HG03354 (cell line): ENCODE data around the gene GALE.
"Not testable (repeated sequence)": the region's sequence is repeated elsewhere in the genome, so short reads cannot be mapped to it uniquely, and the experiment has no call there.

Experiments used
- ATAC-seq: cut with Tn5 transposase; IDR thresholded peaks from one replicate; pipeline ENCODE4 v1.9.1; 2021; ENCODE audit warnings: mild to moderate bottlenecking; ENCODE audit not compliant: unreplicated experiment, poor library complexity, severe bottlenecking

GALE gene

DNA sequence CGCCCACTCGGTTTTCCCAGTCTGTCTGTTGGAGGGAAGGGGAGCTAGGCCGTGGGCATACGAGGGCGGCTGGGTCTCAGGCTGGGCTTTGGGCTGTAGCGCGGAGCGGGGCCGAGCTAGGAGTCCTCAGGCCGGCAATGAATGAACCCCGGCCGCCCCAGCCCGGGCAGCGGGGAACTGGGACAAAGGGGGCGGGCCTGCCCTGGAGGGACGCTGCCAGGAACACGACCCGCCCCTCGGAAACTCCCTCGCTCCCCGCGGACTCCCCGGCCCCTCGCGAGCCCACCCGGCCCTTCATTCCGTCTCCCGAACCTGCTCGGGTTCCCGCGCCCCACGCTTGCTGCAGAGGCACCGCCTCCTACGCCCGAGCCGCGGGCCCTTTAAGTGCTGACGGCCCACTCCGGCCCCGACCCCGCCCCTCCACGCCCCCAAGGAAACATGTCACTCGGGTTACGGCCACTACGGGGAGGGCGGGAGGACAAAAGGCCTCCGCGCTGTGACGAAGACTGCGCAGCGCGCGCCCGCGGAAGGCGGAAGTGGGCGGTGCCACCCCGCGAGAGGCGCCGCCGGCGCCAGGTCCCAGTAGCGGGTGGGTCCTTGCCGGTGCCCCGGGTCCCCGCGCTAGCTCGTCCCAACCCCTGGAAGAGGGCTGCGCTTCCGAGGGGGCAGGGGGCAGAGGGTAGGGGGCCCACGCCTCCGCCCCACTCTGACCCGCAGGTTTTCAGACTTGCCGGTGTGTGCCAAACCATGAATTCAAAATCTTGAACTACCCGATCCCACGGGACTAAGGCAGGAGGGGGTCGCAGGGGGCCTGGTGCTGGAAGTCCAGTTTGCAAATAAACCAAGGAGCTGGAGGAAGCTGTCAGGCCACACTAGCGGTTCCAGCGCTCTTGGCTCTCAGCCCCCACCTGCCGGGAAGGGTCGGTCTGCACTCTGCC, at the start of gene GALE:
Gene GALE, minus strand, starts transcription at position 355 of the 938 bp plus-strand sequence. CDS start 1,747 bp downstream, outside the sequence.
- ATAC-seq: peak; percentile 77

- no peak for ATAC-seq
Measured at GRCh38 chr1:23848673-23849616, 48.4 kb upstream of the GALE start.

DNA sequence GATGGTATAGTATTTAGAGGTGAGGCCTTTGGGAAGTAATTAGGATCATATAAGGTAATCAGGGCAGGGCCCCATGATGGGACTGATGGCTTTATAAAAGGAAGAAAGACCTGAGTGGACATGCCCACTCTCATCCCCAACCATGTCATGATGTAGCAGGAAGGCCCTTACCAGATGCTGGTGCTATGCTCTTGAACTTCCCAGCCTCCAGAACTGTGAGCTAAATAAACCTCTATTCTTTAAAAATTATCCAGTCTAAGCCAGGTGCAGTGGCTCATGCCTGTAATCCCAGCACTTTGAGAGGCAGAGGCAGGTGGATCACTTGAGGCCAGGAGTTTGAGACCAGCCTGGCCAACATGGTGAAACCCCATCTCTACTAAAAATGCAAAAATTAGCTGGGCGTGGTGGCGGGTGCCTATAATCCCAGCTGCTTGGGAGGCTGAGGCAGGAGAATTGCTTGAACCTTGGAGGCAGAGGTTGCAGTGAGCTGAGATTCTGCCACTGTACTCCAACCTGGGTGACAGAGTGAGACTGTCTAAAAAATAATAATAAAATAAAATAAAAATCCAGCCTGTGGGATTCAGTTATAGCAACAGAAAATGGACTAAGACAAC, 47.0 kb upstream of the GALE start:
- not testable (repeated sequence) for ATAC-seq

DNA sequence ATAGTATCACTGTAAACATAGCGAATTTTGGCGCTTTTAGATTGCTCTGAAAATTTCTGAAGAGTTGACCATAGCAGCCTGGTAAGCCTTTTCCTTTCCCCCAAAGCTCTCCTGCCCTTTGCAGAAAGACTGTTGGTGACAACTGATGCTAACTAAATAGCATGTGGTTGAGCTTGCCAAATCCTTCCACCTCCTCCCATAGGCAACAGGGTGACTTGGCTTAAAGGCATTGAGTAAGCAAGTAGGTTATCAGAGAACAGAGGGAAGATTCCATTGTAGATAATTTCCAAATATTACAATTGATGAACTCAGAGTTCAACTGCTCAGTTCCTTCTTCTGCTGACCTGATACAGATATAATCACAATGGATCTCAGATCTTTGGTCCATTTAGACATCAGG, 44.6 kb upstream of the GALE start:
- no peak for ATAC-seq

- no peak for ATAC-seq
Measured at GRCh38 chr1:23843644-23844043, 43.1 kb upstream of the GALE start.

DNA sequence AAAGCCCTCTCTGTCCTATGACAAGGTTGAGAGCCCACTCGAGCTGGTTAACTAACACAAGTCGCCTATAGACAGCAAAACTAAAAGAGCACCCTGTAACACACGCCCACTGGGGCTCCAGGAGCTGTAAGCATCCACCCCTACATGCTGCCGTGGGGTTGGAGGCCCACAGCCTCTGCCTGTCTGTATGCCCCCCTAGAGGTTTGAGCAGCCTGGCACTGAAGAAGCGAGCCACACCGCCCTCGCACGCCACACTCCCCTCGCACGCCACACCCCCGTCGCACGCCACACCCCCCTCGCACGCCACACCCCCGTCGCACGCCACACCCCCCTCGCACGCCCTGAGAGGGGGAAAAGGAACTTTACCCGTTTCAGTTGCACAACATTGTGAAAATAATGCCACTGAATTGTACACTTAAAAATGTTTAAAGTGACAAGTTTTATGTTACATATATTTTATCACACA, 37.9 kb upstream of the GALE start:
- peak; percentile 76 for ATAC-seq

DNA sequence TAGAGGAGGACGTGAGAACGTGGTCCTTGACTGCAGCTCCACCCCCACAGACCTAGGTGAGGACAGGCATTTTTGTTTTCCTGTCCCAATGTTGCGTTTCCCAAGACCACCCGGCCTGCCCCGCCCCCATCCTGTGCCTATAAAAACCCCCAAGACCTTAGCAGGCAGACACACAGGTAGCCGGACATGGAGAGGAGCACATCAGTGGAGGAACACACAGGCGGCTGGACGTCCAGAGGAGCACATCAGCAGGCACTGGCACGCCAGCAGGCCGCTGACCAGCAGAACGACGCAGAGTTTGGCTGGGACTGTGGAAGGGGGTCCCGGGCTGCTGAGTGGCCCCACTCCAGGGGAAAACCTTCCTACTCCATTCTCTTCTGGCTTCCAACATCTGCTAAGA, 37.4 kb upstream of the GALE start:
- no peak for ATAC-seq

- no peak for ATAC-seq
Measured at GRCh38 chr1:23836037-23836436, 35.5 kb upstream of the GALE start.

- ATAC-seq: not testable (repeated sequence)
Measured at GRCh38 chr1:23834156-23834555, 33.6 kb upstream of the GALE start.

- ATAC-seq: no peak
Measured at GRCh38 chr1:23827717-23828116, 27.2 kb upstream of the GALE start.

DNA sequence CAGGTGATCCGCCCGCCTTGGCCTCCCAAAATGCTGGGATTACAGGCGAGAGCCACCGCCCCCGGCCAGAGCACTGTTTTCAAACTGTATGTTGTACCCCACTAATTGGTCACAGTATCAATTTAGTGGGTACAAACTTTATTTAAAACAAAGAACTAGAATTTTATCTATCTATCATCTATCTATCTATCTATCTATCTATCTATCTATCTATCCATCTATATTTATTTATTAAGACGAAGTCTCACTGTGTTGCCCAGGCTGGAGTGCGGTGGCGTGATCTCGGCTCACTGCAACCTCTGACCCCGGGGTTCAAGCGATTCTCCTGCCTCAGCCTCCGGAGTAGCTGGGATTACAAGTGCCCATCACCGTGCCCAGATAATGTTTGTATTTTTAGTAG, 26.0 kb upstream of the GALE start:
- ATAC-seq: not testable (repeated sequence)

- ATAC-seq: peak; percentile 48
Measured at GRCh38 chr1:23825762-23826522, 25.4 kb upstream of the GALE start.

DNA sequence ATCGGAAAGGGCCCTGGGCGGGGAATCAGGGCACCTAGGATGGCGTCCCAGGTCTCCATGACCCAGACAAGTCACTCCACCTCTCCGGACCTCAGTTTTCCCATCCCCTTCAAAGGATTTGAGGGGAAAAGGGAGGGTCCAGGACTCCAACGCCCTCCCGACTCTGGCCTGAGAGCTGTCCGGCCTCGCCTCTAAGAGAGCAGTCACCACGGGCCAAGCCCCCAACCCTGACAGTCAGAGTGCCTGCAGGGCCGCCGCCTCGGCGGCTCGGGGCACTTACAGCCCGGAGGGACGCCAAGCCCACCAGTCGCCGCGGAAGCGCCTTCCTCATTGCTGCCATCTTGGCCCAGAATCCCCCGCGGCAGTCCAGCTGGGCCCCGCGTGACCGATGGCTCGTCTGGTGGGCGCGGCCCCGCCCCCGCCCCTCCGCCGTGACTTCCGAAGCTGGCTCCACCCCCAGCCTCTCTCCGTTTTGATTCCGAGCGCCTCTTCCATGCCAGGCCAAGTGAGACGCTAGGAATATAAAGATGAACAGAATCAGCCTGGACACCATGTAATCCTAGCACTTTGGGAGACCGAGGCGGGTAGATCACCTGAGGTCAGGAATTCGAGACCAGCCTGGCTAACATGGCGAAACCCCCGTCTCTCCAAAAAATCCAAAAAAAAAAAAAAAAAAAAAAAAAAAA, 24.7 kb upstream of the GALE start, which contains the start of gene HMGCL:
Gene HMGCL, minus strand, starts transcription at position 354 of the 686 bp plus-strand sequence. Its CDS starts 14 bp downstream, at position 340.
- ATAC-seq: peak; percentile 88

DNA sequence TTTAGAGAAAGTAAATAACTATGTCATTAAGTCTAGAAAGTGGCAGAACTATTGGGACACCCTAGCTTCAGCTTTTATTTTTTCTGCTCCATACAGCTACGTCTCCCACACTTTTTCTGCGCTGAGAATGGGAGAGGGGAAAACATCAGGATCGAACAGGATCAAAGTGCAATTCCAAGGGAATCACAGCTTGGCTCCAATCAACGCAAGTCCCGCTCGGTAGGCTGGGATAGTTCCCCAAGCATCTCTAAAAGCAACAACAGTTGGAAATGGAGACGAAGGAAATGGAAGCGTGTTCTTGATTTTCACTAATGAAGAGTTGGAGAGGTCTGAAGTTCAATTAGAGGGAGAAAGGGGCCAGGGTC, 24.1 kb upstream of the GALE start:
- ATAC-seq: no peak

DNA sequence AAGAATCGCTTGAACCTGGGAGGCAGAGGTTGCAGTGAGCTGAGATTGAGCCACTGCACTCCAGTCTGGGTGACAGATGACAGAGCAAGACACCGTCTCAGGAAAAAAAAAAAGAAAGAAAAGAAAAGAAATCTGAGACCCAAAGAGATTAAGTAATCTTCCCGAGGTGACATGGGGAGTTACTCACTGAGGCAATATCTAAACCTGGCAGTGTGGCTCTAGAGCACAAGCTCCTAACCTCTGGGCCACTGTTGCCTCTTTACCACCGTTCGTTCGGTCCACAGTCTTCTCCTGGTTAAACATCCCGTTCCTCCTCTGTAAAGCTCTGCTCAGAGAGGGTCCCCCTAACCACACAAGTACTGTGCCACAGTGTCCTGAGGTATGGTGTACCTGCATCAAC, 23.2 kb upstream of the GALE start:
- ATAC-seq: no peak

- ATAC-seq: no peak
Measured at GRCh38 chr1:23817633-23818032, 17.1 kb upstream of the GALE start.

GRCh38 chr1:23816906-23817305, 16.4 kb upstream of the GALE start:
- ATAC-seq: no peak

DNA sequence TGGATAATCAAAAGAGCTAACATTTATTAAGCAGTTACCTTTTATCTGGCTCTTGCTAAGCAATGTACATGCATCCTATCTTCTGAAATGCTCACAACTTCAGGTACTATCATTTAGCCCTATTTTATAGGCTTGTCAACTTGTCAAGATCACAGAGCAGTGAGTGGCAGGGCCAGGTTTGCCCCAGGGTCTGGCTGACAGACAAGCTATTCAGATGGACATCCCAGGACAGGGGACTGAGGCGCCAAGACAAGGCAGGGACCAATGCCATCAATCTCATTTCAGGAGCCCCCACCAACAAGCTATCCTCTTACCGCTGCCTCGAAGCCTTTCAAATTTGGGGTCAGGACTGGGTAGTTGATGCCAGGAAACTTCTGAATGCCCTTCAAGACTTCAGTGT, 15.8 kb upstream of the GALE start:
- no peak for ATAC-seq

DNA sequence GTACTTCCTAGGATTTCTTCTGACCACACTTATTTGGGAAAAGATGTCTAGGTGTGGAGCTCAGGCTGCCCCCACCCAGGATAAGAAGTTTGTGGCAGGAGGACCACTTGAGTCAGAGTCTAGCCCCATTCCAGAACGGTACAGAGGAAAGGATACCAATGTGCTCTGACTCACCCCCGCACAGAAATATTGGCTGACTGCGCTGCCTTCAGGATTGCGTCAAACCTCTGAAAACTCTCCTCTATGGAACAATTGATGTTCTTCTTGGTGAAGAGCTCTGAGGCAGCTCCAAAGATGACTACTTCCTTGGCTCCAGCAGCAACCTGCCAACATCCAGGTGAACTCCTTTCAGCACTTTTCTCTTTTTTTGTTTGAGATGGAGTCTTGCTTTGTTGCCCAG, 13.5 kb upstream of the GALE start:
- no peak for ATAC-seq
